Keratinocyte (primary cell): ENCODE results near the gene GAP43.

Experiments used
- CTCF ChIP-seq, 3 experiments: IDR thresholded peaks in 1 of 3; conservative IDR thresholded peaks in 1 of 3; optimal IDR thresholded peaks in 1 of 3; 2 replicates in 2 of 3; 3 replicates in 1 of 3; pipeline versions ENCODE3 to v1.5.1; 2011; ENCODE audit warnings: low read length in 3 of 3, mild to moderate bottlenecking in 3 of 3, moderate library complexity in 2 of 3, control low read depth in 1 of 3, inconsistent platforms in 1 of 3; ENCODE audit not compliant: insufficient read depth in 2 of 3; ENCODE audit errors: extremely low read depth in 1 of 3
- EZH2 ChIP-seq: IDR thresholded peaks from one replicate; pipeline ENCODE4 v1.6.1; 2012; ENCODE audit warnings: inconsistent platforms, mild to moderate bottlenecking, low read length, moderate library complexity

GRCh38 chr3:115633467-115633866, 10.2 kb downstream of the GAP43 start:
- no peak for TF ChIP-seq CTCF (optimal IDR thresholded peaks at IDR 0.05 in 1 of 3, IDR thresholded peaks at IDR 0.05 in 1 of 3, conservative IDR thresholded peaks at IDR 0.05 in 1 of 3; ENCODE audit: extremely low read depth in 1 of 3, insufficient read depth in 2 of 3, low read length in 3 of 3)
- no peak for TF ChIP-seq EZH2
